Measurements from ENCODE around the gene KISS1.

KISS1 gene

DNA sequence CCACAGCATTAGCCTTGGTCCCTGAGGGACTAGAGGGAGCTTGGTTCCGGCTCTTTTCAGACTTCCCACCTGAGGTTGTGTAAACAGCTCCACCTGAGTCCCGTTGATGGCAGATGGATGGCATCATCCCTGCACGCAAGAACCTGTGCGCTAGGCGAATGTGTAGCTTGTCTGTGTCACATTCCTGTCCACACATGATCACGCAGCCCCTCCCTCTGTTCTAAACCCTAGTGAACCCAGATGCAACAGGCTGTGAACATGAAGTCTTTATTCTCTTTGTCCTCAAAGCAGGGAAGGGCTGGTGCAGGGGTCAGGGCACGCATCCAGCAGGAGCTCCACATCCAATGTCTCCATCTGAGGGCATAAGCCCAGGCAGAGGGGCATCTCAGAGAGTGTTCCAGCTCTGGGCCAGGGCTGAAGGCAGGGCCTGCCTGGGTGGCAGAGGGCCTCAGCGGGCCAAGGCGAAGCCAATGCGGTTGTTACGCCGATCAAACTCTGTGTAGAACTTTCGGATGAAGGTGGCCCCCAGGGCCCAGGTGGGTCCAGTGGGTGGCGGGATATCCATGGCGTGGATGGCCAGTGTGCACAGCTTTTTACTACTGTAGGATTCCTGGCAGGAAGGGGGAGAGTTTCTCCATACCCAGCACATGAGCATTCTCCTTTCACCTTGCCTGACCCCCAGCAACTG is 41.6 kb downstream of the KISS1 start:
- no peak for DNase-seq

GRCh38 chr1:204153667-204154066 is 42.6 kb downstream of the KISS1 start:
- no peak for DNase-seq

DNA sequence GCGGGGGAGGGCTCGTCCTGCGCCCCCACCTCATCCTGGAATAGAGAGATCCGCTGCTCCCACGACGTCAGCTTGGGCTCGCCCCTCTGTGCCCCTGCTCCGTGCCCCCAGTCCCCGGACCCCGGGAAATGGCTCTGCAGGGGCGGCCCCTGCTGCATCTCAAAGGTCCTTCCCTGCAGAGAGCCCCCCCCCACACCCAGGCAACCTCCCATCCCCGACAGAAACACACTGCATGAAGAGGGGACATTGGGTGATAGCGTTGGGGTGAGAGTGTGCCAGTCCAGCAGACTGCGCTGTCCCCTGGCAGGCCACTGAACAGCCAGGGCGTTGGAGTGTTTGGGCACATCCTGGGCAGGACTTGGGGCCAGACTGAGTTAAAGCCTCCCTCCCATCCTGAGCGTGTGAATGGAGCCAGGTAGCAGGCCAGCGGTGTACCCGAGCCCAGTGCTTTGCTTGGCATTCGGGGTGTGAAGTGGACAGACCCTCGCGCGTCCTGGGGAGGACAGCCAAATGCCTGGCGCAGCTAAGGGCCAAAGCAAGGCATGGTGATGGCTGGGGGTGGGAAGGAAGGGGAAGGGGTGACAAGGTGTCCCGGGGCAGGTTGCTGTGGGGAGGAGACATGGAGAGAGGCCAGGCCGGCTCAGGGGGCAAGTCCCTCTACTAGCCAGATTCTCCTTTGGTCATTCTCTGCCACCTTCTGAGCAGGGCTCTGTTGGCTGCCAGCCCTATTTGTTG is 43.8 kb downstream of the KISS1 start:
- no peak for DNase-seq

DNA sequence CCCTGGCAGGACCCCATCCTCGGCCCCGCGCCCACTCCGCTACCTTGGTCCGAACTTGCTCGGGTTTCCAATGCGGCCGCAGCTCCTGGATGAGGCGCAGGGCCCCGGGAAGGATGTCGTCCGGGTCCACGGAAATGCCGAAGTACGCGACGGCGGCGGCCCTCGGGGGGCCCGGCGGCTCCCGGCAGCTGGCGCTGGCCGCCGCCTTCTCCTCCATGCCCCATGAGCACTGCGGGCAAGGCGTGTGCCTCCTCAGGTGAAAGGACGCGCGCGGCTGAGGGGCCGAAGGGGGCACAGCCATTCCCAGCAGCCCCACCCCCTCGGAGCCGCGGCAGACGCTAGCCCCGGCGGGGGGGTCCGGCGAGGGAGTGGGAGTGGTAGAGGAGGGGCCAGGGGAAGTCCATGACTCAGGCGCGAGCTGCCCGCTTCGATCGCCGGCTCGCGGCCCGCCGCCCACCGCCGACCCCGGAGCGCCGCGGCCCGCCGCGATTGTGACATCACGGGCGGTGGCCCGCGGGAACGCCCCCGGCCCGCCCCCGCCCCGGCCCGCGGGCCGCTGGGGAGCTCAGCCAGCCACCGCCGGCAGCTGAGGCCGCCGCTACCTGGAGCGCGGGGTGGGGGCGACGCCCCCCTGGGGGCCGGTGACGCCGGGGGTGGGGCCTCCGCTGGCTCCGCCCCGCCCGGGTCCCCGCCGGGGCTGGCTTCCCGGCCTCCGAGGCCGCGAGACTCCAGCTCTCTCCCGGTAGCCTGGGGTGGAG is 44.6 kb downstream of the KISS1 start, which contains the start of gene ETNK2:
ETNK2 (minus strand) TSS at position 493 of the 758 bp plus-strand sequence; CDS start at position 301, 192 bp downstream.
- peak in 4 of 14 donors; percentile 15 to 69 (median 49) for DNase-seq

GRCh38 chr1:204150702-204151551 is 45.4 kb downstream of the KISS1 start:
- DNase-seq: no peak

GRCh38 chr1:204149635-204150565 is 46.4 kb downstream of the KISS1 start:
- no peak for DNase-seq

DNA sequence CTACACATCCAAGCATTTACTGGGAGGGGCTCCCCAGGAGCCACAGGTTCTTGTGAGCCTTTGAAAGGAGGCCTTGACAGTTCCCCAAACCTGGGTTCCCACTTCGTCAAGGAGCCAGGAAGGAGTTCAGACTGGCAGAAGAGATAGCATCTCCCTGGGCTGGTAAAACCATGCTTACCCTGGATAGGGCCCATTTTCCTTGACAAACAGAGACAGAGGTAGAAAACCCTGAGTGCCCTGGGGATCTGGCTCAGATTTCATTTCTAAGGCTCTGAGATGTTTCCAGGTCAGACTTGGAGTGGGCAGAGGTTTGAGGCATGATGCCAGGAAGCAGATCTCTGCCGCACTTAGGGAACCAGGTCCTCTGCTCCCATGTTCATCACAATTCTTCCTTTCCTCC is 47.2 kb downstream of the KISS1 start:
- no peak for DNase-seq

DNA sequence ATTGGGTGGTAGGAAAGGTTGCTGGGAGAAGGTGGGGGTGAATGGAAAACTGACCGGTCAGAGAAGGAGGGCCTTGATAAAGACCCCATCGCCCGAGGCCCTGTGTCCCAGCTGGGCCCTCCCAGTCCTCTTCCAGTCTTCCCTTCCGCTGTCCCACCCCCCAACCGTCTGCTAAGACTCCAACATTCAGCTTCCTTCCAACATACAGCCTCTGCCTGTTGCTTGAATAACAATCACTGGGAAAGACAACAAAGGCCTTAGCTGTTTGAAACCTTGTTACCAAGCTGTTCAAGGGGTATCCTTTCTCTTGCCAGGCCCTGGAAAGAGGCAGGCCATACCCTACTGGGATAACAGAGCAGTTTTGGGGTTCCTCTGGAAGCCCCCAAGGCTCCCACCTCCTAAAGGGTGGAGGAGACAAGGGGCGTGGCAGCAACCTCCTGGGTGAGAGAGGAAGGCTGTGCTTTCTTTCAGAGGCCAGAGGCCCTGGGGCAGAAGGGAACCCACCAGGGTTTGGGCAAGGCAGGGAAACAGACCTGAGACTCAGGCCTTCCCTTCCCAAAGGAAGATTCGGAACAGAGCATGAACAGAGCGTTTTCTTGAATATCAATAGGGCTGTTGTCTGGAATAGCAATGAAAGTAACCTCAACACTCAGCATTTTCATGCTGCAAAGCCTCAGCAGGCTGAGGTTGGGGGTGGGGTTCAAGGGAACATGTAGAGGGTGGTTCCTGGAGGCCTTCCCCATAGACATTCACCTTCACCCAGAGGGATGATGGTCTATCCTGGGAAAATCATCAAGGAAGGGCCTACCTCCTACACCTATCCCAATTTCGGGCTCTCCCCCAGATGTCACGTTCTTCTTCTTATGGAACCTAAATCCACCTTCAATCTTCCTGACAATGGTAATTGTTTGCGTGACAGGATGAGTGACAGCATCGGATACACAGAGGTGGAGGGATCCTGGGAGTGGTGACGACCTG is 48.6 kb downstream of the KISS1 start:
- no peak for DNase-seq

- DNase-seq: no peak
Observed at GRCh38 chr1:204146965-204147364, 49.3 kb downstream of the KISS1 start.

DNA sequence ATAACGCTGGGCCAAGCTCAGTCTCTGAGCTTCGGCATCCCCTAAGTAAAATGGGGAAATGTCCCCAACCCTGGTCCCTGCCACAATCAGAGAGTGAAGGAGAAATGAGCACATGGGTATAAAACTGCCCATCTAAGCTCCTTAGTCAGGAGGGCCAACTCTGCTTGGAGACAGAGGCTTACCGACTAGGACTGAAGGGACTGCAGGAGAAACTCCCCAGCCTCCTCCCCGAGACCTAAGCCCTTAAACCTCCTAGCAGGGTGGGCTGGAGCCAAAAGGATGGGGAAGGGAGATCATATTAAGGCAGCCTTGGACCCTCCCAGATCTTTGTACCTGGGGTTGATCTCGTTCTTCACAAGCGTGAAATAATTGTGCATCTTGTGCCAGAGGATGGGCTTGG is 50.0 kb downstream of the KISS1 start:
- DNase-seq: no peak

DNA sequence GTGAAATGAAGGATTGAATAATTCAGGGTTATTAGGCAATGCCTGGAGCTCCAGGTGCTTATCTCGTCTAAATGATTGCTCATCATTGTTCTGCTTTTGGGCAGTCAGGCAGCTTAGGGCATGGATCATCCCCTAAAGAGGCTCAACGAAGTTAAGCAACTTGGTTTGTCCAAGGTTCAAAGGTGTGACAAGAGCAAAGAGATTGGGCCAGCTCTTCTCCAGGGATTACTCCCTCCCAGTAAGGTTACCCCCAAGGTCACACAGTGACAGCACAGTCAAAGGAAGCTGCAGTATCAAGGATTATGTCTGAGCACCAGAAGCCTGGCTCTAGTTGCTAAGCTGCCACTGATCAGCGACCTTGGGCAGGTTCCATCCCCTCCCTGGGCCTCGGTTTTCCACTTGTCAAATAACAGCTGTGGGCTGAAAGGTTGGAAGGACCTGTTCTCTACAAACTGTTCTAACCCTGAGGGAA is 51.2 kb downstream of the KISS1 start:
- DNase-seq: no peak

DNA sequence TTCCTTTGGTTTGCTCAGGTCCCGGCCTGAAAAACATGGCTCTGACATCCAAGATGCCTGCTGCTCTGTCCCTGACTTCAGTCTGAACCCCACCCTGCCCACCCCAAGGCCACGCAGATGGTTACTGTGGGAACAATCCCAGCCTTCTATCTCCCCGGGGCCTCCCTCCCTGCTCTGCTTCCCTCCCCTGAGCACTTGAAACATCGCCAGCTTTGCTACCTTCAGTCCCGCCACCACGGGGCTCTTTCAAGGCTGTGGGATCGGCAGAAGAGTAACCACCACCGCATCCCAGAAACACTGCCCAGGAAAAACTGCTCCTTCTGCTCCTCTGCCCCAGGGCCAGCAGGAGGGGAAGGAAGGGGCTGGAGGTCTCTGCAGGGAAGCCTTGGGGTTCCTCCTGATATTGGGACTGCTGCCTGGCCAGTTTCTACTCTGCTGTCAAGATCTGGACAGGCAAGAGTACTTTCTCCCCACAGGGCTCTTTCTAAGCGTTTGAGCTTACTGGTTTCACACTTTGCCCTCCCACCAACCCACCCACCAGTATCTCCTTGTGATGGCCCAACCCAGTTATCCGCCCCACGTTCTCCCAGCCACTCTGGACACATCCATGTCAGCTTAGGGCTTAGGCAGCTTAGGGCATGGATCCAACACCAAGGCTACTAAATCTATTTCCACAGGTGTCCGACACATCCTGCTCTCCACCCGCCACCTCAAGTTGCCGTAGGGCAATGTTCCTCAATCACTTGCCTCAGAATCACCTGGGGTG is 52.8 kb downstream of the KISS1 start:
- DNase-seq: no peak

DNA sequence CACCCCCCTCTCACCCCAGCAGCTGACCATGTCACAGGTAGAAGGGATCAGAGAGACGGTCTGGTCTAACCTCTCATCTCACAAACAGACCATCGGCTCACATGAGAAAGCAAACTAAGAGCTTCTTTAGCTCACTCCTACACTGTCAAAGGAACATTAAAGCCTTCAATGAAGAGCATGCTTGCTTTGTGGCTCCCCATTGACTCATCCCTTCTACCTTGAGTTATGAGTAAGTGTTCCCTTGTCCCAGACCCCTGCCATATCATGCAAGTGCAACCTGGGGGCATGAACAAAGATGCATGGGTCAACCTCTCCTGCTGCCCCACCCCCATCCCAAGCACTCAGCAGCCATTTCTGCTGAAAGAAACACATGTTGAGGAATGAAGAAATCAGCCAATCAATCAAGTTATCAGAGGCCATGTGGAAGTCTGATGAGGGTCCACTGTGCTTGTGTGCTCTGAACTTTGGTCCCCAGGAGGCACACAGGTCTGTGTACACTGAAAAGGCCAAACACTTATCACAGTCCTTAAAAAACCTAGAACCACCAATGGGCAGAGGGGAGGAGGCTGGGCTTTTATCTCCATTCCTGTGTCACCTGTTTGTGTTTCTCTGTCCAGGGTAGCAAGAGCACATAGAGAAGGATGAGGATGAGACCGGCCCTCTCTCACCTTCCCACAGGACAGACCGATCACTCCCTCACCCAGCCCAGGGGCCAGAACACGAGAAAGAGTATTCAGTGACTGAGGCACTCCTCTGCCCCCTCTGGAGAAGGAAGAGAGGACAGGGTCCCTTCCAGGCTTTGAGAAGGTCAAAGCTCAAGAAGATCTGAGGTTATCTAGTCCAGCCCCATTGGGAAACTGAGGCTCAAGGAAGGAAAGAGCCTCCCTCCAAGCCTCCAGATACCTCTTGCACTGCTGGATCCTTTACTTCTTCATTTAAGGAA is 54.0 kb downstream of the KISS1 start:
- DNase-seq: no peak

GRCh38 chr1:204141131-204141530 is 55.2 kb downstream of the KISS1 start:
- no peak for DNase-seq
